Thyroid gland (tissue), 4 donors: ENCODE data around the gene UBE2H.

Experiments used
- POLR2A ChIP-seq, 2 donors: fragments of 450-650 bp; IDR thresholded peaks; one replicate each; pipeline ENCODE4 v1.6.1; 2017; ENCODE audit warnings: antibody characterized with exemption in 2 of 2, mild to moderate bottlenecking in 2 of 2, moderate library complexity in 1 of 2
- TF ChIP-seq, protein P1 (sequence below), 6 experiments: fragments of 200-600 bp in 3 of 6; fragments of 450-650 bp in 3 of 6; sonication (generic) in 3 of 6; IDR thresholded peaks; one replicate each; pipeline ENCODE4 v1.5.1; 2016 to 2019; ENCODE audit warnings: antibody characterized with exemption in 6 of 6, mild to moderate bottlenecking in 2 of 6, inconsistent platforms in 1 of 6, moderate library complexity in 1 of 6

DNA sequence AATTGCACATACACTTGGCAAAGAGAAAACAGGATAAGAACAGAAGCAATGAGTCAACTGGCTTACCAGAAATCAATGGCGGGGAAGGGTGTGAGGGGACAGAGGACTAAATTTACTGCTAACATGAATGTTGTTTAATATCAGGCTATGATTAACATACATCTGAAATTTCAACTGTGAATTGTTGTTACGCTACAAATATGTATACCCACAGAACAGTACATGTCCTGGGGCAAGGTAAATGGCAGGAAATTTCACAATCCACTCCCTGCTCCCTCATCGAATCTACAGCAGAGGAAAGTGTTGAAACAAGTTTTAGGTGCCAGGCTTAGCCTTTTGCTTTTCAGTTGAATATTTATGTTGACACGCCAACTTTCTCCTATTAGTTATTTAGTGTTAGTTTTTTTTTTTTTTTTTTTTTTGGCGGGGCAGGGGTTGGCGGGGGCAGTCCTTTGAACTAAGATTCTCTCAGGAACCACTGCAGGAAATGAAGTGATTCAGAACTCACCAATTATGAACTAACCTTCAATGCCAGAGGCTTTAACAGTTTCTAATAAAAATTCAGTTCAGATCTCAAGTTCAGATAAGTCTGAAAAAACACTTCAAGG, 99.0 kb downstream of the UBE2H start:
- TF ChIP-seq, protein P1, sequence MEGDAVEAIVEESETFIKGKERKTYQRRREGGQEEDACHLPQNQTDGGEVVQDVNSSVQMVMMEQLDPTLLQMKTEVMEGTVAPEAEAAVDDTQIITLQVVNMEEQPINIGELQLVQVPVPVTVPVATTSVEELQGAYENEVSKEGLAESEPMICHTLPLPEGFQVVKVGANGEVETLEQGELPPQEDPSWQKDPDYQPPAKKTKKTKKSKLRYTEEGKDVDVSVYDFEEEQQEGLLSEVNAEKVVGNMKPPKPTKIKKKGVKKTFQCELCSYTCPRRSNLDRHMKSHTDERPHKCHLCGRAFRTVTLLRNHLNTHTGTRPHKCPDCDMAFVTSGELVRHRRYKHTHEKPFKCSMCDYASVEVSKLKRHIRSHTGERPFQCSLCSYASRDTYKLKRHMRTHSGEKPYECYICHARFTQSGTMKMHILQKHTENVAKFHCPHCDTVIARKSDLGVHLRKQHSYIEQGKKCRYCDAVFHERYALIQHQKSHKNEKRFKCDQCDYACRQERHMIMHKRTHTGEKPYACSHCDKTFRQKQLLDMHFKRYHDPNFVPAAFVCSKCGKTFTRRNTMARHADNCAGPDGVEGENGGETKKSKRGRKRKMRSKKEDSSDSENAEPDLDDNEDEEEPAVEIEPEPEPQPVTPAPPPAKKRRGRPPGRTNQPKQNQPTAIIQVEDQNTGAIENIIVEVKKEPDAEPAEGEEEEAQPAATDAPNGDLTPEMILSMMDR (IDR thresholded peaks at IDR 0.05): no peak
- no peak for TF ChIP-seq POLR2A (IDR thresholded peaks at IDR 0.05)
